Fibroblast of villous mesenchyme (primary cell): Measurements from ENCODE around the gene CPZ. TPM values are rescaled to one million over a fixed set of nuclear protein-coding genes. Genes with fewer than 3 reads are reported as not detected.
A peak's percentile ranks its signal among the peaks of the same experiment; 100 is the strongest.

ENCODE experiments used
- DNase-seq: peaks from one replicate; pipeline ENCODE4 v3.0.0-alpha.2; 2010; ENCODE audit warnings: low read depth
- H3K4me3 ChIP-seq: 2 replicates; pipeline ENCODE4 v1.5.1; 2011; ENCODE audit warnings: low read depth, mild to moderate bottlenecking, low read length
- total RNA-seq: library from RNA; depleted of rRNA; stranded (reverse); fragments of >200 nt; gene quantifications from 2 replicates; pipeline ENCODE4 v1.2.3, GENCODE V29; 2012
- TF ChIP-seq, protein P1 (sequence below): IDR thresholded peaks from 2 replicates; pipeline ENCODE4 v1.5.1; 2012; ENCODE audit warnings: low read depth, mild to moderate bottlenecking, low read length; ENCODE audit not compliant: insufficient read depth

The CPZ gene
- total RNA-seq, 1 donor, result 19.0 TPM

- TF ChIP-seq, protein P1, sequence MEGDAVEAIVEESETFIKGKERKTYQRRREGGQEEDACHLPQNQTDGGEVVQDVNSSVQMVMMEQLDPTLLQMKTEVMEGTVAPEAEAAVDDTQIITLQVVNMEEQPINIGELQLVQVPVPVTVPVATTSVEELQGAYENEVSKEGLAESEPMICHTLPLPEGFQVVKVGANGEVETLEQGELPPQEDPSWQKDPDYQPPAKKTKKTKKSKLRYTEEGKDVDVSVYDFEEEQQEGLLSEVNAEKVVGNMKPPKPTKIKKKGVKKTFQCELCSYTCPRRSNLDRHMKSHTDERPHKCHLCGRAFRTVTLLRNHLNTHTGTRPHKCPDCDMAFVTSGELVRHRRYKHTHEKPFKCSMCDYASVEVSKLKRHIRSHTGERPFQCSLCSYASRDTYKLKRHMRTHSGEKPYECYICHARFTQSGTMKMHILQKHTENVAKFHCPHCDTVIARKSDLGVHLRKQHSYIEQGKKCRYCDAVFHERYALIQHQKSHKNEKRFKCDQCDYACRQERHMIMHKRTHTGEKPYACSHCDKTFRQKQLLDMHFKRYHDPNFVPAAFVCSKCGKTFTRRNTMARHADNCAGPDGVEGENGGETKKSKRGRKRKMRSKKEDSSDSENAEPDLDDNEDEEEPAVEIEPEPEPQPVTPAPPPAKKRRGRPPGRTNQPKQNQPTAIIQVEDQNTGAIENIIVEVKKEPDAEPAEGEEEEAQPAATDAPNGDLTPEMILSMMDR, result no peak
- no peak overlapping the region for H3K4me3 ChIP-seq
- DNase-seq, result no peak
Observed at GRCh38 chr4:8546766-8547107, 45.8 kb upstream of the CPZ start.

DNA sequence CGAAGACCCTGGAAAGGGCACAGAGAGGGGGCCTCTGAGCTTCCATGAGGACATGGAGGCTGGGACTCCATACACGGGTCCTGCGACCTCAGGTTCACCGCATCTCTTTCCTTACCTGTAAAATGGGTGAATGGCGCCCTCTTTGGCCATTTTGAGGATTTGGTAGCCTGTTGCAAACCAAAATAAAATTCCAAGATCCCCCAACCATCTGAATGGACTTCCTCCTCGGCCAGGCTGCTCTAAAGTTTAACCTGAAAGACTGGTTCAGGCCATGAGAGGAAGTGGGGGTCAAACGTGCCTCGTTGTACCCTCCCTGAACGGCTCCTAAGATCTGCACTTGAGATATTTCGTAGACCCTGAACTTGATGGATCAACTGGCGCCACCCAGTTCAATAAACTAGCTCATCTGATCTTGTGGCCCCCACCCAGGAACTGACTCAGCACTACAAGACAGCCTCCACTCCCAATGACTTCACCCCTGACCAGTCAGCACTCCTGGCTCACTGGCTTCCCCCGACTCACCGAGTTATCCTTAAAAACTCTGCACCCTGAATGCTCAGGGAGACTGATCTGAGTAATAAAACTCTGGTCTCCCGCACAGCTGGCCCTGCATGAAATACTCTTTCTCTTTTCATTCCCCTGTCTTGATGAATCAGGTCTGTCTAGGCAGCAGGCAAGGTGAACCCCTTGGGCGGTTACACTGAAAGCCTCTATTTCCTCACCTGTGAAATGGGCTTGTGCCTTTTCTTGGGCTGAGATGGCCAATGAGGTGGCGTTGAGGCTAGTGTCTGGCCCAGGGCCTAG lies 45.3 kb upstream of the CPZ start:
- no peak overlapping the region for H3K4me3 ChIP-seq
- TF ChIP-seq, protein P1, result peak; percentile 46
- peak; percentile 68 for DNase-seq

DNA sequence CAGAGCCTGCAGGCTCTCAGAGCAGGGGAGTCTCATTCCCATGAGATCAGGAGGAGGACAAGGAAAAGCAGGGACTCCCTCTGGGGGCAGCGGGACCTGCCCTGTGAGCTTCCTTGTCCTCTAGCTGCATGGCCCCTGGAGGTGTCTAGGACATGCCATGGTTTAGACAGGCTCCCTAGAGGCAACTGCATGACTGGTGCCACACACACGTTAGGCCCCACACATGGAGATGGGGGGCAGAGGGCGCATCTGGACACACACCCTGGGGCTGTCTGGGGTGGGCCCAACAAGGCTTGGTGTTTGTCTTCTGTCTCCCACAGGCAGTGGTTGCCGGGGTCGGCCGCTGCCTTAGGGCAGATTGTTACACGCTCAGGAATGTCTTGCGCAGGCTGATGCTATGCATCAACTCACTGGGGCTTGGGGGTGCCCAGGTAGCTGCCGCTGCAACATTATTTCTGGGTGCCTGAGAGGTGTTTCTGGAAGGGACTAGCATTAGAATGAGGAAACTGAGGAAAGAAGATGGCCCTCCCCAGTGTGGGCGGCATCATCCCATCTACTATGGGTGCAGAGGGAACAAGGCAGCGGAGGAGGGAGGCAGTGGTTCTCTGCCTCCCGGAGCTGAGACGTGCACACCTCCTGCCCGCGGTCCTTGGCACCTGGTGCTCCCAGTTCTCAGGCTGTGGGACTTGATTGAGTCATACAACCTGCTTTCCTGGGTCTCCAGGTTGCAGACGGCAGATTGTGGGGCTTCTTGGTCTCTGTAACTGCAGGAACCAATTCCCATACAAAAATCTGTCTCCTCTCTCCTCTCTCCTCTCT lies 44.4 kb upstream of the CPZ start:
- DNase-seq, result no peak
- no peak overlapping the region for H3K4me3 ChIP-seq
- TF ChIP-seq, protein P1, result no peak

DNA sequence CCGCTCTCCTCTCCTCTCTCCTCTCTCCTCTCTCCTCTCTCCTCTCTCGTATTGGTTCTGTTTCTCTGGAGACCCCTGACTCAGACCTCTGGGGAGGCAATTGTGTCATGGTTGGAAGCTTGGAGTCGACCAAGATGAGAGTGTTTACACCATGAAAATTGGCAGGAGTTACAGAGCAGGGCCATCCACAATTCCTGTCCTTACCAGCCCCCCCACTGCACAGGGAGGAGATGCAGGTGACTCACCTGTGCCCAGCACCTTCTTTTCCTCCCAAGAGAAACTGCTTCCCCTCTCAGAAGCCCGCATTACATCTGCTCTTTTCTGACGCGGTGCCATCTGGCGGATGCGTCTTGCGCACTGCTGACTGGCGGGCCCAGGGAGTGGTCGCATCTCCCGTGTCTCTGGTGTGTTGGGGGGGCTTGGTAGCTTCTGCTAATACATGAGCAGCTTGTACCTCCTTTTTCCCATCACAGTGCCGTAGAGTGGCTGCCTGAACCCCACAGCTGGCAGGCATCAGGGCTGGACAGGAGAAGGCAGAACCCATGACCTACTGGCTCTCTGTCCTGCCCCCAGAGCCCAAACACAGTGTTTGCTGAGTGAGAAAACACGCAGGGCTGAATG lies 43.7 kb upstream of the CPZ start:
- H3K4me3 ChIP-seq, result no peak overlapping the region
- TF ChIP-seq, protein P1, result no peak
- peak; percentile 17 for DNase-seq

- no peak overlapping the region for H3K4me3 ChIP-seq
- TF ChIP-seq, protein P1, result no peak
- DNase-seq, result no peak
Observed at GRCh38 chr4:8549352-8549931, 43.1 kb upstream of the CPZ start.

DNA sequence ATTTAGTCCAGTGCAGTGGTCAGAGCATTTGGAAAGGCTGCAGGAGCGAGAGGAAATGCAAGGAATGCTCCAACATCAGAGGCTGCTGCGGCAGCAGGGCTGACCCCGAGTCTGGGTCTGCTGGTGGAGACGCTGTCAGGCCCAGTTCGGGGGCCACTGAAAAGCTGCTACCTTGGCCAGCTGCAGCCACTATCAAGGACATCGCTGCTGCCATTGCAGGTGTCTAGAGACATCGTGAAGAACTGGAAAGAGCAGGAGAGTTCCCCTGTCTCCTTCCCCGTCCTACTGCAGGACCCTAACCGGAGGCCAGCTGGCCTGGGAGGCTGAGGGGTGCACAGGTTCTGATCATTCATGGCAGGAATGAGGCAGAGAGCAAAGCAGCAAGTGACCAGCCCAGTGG lies 41.9 kb upstream of the CPZ start:
- DNase-seq, result no peak
- TF ChIP-seq, protein P1, result no peak
- no peak overlapping the region for H3K4me3 ChIP-seq
